Progenitor cell of endocrine pancreas (in vitro differentiated cells): ENCODE results near the gene TMTC1. TPM values are rescaled to one million over a fixed set of nuclear protein-coding genes. Genes with fewer than 3 reads are reported as not detected.
A peak's percentile ranks its signal among the peaks of the same experiment; 100 is the strongest.

ENCODE experiments used
- DNase-seq: peaks from one replicate; pipeline ENCODE4 v3.0.0; 2021; ENCODE audit warnings: low spot score; ENCODE audit not compliant: unreplicated experiment
- H3K27ac Mint-ChIP-seq: 2 replicates; pipeline ENCODE4 v1.8.0; 2021; ENCODE audit warnings: mild to moderate bottlenecking, moderate library complexity, mixed read lengths
- H3K27me3 Mint-ChIP-seq: 2 replicates; pipeline ENCODE4 v1.8.0; 2021; ENCODE audit warnings: mixed read lengths
- H3K36me3 Mint-ChIP-seq: 2 replicates; pipeline ENCODE4 v1.8.0; 2022; ENCODE audit warnings: mixed read lengths; ENCODE audit not compliant: insufficient read depth
- H3K4me1 Mint-ChIP-seq: 2 replicates; pipeline ENCODE4 v1.8.0; 2021; ENCODE audit warnings: low read depth, mixed read lengths
- H3K4me3 Mint-ChIP-seq: 2 replicates; pipeline ENCODE4 v1.8.0; 2021; ENCODE audit warnings: low read depth, mild to moderate bottlenecking, moderate library complexity, mixed read lengths
- H3K9me3 Mint-ChIP-seq: 2 replicates; pipeline ENCODE4 v1.8.0; 2021; ENCODE audit warnings: low read depth, mixed read lengths
- CTCF ChIP-seq: fragments of 200-600 bp; sonication (generic); IDR thresholded peaks from one replicate; pipeline ENCODE4 v1.5.0; 2021; ENCODE audit warnings: antibody characterized with exemption, mild to moderate bottlenecking; ENCODE audit not compliant: unreplicated experiment
- total RNA-seq: library from RNA; stranded (reverse); gene quantifications from 2 replicates; pipeline ENCODE4 v1.2.1, GENCODE V29; 2021

TMTC1 gene
- total RNA-seq, 1 donor from 2014 or later, result 19.2 TPM

- no peak for DNase-seq
- Mint-ChIP-seq H3K4me3 (no peak overlapping the region), H3K9me3 (no peaks in the 10 kb centered on the region), H3K27ac (no peak overlapping the region), H3K36me3 (peaks cover 2% of the 10 kb centered on the region), H3K27me3 (no peaks in the 10 kb centered on the region), H3K4me1 (no peaks in the 10 kb centered on the region)
- no peak for TF ChIP-seq CTCF
Observed at GRCh38 chr12:29616664-29617406, 166.9 kb downstream of the TMTC1 start.

GRCh38 chr12:29614694-29615325, 168.9 kb downstream of the TMTC1 start:
- H3K4me1 Mint-ChIP-seq, result peaks cover 1% of the 10 kb centered on the region
- no peaks in the 10 kb centered on the region for H3K9me3 Mint-ChIP-seq
- no peak for TF ChIP-seq CTCF
- H3K4me3 Mint-ChIP-seq, result no peak overlapping the region
- H3K27ac Mint-ChIP-seq, result no peak overlapping the region
- DNase-seq, result no peak
- H3K36me3 Mint-ChIP-seq, result no peaks in the 10 kb centered on the region
- H3K27me3 Mint-ChIP-seq, result no peaks in the 10 kb centered on the region

DNA sequence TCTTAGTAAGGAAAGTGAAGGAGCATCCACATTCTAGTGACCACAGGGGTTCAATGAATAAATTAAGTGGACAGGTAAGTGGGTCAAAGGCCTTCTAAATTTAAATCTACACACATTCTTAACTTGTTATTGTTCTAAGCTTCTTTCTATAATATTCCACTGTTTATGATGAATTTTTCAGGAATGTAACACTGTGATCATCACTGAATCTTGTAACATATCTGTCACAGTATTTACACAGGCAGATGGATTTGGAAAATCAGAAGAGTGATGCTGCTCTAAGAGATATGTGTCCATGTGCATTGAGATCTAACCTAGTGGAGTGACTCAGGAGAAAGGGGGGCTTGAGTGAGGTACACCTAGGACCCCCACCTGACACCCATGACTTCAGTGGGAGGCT, 170.8 kb downstream of the TMTC1 start:
- no peaks in the 10 kb centered on the region for H3K9me3 Mint-ChIP-seq
- H3K4me3 Mint-ChIP-seq, result no peak overlapping the region
- H3K27ac Mint-ChIP-seq, result peak overlapping the region; percentile 81
- no peaks in the 10 kb centered on the region for H3K27me3 Mint-ChIP-seq
- no peak for TF ChIP-seq CTCF
- H3K36me3 Mint-ChIP-seq, result no peaks in the 10 kb centered on the region
- H3K4me1 Mint-ChIP-seq, result peaks cover 5% of the 10 kb centered on the region
- no peak for DNase-seq

DNA sequence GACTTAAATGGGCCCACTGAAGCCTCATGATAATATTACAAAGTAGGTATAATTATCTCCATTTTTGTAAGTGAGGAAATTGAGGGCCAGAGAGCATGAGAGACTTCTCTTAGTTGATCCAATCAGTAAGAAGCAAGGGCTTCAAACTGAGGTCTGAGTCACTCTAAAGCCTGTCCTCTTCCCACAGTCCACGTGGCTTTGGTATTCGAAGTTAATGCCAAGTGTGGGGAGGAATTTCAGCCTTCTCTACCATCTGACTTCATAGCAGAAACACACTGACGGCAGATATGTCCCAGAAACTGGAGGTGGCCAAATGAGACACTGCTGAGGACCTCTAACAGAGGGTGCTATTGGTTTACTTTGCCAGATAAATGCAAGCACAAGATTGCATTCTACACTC, 171.8 kb downstream of the TMTC1 start:
- Mint-ChIP-seq H3K27me3 (no peaks in the 10 kb centered on the region), H3K9me3 (no peaks in the 10 kb centered on the region), H3K4me1 (peaks cover 5% of the 10 kb centered on the region), H3K4me3 (no peak overlapping the region), H3K27ac (no peak overlapping the region), H3K36me3 (no peaks in the 10 kb centered on the region)
- no peak for TF ChIP-seq CTCF
- DNase-seq, result no peak

DNA sequence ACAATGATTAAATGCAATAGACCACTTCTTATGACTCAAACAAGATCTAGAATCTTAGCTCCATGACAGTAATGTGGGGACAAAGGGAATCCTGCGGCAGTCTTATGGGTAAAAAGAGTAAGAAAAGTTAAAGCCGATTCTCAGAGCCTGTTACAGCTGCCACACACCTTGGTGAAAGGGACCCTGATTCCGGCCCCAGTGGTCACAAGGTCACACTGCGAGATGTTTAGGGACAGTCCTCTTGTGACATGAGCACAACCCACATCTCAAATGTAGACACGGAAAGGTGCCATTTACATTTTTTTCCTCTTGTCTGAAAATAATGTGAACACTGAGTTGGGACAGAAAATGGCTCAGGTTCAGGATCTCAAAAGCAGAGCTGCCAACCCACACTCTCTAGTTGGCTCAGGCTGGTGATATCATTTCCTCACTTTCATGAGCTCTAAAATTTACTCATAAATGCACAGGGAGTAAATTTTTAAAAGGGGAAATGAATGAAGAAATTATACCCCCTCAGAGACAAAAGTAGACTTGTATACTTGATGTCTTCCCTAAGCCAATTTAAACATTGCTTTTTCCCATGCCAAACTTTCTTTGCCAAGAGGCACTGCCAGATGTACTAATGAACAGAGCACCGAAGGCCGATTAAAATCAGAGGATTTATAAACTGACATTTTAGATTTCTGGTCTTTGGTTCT, 173.1 kb downstream of the TMTC1 start:
- H3K9me3 Mint-ChIP-seq, result no peaks in the 10 kb centered on the region
- TF ChIP-seq CTCF, result no peak
- peaks cover 5% of the 10 kb centered on the region for H3K4me1 Mint-ChIP-seq
- no peaks in the 10 kb centered on the region for H3K27me3 Mint-ChIP-seq
- H3K4me3 Mint-ChIP-seq, result no peak overlapping the region
- H3K36me3 Mint-ChIP-seq, result no peaks in the 10 kb centered on the region
- H3K27ac Mint-ChIP-seq, result no peak overlapping the region
- no peak for DNase-seq
